Astrocyte of the spinal cord (primary cell): ENCODE results near the gene DNTTIP2.

Source experiments
- DNase-seq: peaks from one replicate; pipeline ENCODE4 v3.0.0; 2011; ENCODE audit warnings: low read depth, low spot score
- H3K4me3 ChIP-seq: 2 replicates; pipeline ENCODE4 v1.5.1; 2011; ENCODE audit warnings: low read depth, mild to moderate bottlenecking, low read length, moderate library complexity
- in situ Hi-C: cut with HindIII; loops from 2 replicates; pipeline ENCODE4 v1.10.0; 2017; ENCODE audit warnings: low sequenced_read_pairs
- TF ChIP-seq, protein P1 (sequence below): IDR thresholded peaks from 2 replicates; pipeline ENCODE4 v1.5.1; 2012; ENCODE audit warnings: low read depth, mild to moderate bottlenecking, low read length, inconsistent platforms

Gene DNTTIP2

DNA sequence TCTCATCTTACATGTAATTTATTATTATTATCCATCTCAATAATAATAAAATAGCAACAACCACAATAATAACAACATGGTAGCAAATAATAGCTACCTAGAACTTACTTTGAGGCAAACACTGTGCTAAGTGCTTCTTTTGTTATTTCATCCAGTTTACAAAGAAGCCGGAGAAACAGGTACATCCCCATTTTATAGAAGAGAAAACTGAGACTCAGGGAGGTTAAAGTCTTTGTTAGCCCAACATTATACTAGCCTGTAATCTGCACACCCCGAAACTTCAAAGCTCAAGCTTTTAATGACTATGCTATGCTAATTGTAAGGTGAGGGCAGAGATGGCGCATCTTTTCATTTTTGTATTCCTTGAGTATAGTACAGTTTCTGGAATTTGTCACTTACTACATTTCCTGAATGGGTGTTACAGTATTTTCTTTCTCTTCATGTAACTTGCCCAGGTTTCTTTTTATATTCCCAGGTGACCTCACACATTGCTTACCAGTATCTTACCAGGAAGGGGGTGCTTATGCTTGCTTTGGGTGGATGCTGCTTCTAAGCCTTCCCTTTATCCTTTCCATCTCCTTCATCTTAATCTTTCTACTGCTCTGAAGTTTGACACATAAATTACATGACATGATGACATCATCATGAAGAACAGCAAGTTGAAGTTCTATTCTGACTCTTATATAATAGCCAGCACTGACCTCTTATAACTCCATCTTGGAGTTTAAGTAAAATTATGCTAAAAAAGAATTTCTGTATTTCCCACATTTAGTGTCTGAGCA lies 21.9 kb upstream of the DNTTIP2 start:
- TF ChIP-seq, protein P1, sequence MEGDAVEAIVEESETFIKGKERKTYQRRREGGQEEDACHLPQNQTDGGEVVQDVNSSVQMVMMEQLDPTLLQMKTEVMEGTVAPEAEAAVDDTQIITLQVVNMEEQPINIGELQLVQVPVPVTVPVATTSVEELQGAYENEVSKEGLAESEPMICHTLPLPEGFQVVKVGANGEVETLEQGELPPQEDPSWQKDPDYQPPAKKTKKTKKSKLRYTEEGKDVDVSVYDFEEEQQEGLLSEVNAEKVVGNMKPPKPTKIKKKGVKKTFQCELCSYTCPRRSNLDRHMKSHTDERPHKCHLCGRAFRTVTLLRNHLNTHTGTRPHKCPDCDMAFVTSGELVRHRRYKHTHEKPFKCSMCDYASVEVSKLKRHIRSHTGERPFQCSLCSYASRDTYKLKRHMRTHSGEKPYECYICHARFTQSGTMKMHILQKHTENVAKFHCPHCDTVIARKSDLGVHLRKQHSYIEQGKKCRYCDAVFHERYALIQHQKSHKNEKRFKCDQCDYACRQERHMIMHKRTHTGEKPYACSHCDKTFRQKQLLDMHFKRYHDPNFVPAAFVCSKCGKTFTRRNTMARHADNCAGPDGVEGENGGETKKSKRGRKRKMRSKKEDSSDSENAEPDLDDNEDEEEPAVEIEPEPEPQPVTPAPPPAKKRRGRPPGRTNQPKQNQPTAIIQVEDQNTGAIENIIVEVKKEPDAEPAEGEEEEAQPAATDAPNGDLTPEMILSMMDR: no peak
- in situ Hi-C loops: no loop called here
- H3K4me3 ChIP-seq: no peak overlapping the region
- no peak for DNase-seq

DNA sequence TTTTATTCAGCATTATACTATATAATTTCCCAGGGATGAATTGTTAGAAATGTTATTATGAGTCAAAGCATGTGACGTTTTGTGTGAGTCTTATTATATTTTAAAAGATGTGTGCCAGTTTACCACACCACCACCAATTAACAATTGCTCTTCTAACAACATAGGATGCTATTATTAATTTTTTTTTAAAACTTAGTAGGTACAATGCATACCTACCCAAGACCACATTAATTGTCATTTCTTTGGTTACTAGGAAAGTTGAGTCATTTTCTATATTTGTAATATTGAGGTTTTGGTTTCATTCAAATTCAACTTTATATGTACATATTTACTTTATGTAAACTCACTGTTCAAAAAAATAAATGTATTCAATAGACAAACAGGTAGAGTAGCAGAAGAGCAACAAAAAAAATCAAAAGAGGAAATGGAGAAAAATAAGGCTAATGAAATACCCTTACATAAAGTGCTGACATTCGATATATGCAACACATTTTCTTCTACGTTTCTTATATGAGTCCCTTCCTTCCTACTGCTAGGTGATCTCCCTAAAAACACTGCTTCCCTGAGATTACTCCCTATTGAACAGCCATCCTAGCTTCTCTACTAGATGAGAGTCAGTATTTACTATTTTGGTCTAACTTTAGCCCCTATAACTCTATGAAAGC lies 20.7 kb upstream of the DNTTIP2 start:
- in situ Hi-C loops: no loop called here
- TF ChIP-seq, protein P1: no peak
- H3K4me3 ChIP-seq: no peak overlapping the region
- no peak for DNase-seq

DNA sequence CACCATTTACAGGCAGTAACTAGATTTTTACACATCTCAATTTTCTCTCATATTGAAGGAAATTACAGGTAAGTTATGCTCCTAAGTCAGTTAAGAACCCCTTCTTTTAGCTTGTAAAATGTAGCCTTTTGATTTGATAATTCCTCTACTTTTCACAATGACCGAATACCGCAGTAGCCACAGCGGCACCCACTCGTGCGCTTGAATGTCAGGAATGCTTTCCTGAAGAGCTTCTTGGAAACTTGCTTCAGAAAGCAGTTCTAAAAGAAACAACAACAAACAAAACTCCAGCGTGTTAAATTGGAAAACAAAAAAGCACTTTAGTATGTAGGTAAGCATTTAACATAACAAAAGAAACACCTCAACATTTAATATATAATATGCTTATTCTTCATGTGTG lies 9.9 kb upstream of the DNTTIP2 start:
- in situ Hi-C loops: no loop called here
- no peak overlapping the region for H3K4me3 ChIP-seq
- DNase-seq: no peak
- TF ChIP-seq, protein P1: no peak

DNA sequence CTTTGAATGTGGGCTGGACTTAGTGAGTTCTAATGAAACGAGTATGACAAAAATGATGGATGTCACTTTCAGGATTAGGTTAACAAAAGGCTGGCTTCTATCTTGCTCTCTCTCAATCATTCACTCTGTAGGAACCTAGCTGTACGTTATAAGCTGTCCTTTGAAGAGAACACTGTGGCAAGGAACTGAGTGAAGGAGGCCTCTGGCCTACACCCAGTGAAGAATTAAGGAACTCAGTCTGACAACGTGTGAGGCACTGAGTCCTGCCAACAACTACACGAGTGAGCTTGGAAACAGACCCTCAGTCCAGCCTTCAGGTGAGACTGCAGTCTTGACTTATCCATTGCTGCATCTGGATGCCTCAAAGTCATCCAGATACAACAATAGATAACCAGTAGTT lies 3.3 kb upstream of the DNTTIP2 start:
- in situ Hi-C loops: no loop called here
- no peak for DNase-seq
- no peak overlapping the region for H3K4me3 ChIP-seq
- TF ChIP-seq, protein P1: no peak

DNA sequence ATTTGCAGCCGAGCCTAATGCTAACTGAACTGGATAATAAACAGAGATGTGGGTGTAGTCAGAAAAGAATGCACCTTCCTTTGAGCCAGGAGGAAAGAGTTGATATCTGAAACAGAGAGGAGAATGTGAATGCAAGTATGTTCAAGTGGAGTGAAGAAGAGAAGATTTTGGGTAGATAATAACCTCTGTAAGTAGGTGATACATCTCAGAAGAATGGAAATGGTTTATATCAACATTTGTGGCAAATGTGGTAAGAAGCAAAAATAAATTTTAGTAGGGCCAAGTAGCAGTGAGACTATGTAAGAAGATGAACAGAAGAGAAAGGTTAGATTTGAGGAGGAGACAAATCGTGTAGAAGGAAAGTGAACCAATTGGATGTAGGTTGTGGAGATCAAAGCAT lies 1.7 kb upstream of the DNTTIP2 start:
- no peak for DNase-seq
- TF ChIP-seq, protein P1: no peak
- in situ Hi-C loops: no loop called here
- no peak overlapping the region for H3K4me3 ChIP-seq

DNA sequence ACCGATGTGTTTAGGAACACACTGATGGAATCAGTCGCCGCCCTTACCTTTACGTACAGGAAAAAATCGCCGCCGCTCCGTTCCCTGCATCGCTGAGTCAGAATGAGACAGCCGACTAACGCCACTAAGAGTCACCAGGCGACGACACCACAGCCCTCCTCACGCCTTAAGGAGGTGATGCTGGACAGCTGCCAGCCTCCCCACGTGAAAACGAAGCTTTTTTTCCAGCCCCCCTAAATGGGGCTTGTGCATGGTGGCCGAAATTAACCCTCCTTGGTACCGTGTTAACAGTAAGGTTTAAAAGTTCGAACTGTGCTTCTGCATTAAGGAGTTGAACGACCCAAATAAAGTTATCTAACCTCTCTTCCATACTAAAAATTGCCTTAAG lies 511 bp downstream of the DNTTIP2 start:
- in situ Hi-C loops: no loop called here
- peak; percentile 6 for DNase-seq
- H3K4me3 ChIP-seq: peak overlapping the region; percentile 98
- TF ChIP-seq, protein P1: no peak
